Esophagus squamous epithelium (tissue), 4 donors: ENCODE measurements around the gene PTRH1.

ENCODE experiments used
- POLR2A ChIP-seq, 4 donors: fragments of 450-650 bp; IDR thresholded peaks; one replicate each; pipeline ENCODE4 v1.6.1; 2017; ENCODE audit warnings: antibody characterized with exemption in 4 of 4, mild to moderate bottlenecking in 4 of 4, moderate library complexity in 3 of 4
- TF ChIP-seq, protein P1 (sequence below), 6 experiments: fragments of 450-650 bp in 4 of 6; fragments of 200-600 bp in 2 of 6; sonication (generic) in 2 of 6; IDR thresholded peaks; one replicate each; pipeline ENCODE4 v1.5.1; 2016 to 2019; ENCODE audit warnings: antibody characterized with exemption in 6 of 6, mild to moderate bottlenecking in 4 of 6, moderate library complexity in 4 of 6

DNA sequence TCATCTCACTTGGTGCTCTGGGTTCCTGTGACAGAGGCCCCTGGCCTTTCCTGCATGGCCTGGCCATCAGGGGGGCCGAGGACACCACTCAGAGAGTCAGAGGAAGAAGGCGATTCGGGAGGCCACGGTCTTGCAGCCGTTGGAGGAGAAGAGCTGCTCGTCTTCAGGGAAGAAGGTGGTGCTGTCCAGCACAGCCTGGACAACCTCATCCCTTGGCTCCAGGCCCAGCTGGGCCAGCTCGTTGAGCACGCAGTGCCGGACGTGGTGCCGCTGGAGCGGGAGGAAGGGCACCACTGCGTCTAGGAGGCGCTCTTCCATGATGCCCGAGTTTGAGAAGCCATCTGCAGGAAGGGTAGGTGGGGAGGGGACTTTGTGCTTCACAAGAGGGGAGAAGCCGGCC lies 16.5 kb upstream of the PTRH1 start:
- TF ChIP-seq, protein P1, sequence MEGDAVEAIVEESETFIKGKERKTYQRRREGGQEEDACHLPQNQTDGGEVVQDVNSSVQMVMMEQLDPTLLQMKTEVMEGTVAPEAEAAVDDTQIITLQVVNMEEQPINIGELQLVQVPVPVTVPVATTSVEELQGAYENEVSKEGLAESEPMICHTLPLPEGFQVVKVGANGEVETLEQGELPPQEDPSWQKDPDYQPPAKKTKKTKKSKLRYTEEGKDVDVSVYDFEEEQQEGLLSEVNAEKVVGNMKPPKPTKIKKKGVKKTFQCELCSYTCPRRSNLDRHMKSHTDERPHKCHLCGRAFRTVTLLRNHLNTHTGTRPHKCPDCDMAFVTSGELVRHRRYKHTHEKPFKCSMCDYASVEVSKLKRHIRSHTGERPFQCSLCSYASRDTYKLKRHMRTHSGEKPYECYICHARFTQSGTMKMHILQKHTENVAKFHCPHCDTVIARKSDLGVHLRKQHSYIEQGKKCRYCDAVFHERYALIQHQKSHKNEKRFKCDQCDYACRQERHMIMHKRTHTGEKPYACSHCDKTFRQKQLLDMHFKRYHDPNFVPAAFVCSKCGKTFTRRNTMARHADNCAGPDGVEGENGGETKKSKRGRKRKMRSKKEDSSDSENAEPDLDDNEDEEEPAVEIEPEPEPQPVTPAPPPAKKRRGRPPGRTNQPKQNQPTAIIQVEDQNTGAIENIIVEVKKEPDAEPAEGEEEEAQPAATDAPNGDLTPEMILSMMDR (IDR thresholded peaks at IDR 0.05), result no peak
- TF ChIP-seq POLR2A (IDR thresholded peaks at IDR 0.05), result no peak
